ENCODE measurements around the gene EEF1G. TPM values are rescaled to one million over a fixed set of nuclear protein-coding genes. Genes with fewer than 3 reads are reported as not detected.
A peak's percentile ranks its signal among the peaks of the same experiment; 100 is the strongest.

The EEF1G gene
- total and polyA plus RNA-seq, 9 of the 15 experiments (the other 6 are each of a cell fraction or from before 2014, with no cell fraction given) = 985 to 2,349 (median 2,035) TPM

DNA sequence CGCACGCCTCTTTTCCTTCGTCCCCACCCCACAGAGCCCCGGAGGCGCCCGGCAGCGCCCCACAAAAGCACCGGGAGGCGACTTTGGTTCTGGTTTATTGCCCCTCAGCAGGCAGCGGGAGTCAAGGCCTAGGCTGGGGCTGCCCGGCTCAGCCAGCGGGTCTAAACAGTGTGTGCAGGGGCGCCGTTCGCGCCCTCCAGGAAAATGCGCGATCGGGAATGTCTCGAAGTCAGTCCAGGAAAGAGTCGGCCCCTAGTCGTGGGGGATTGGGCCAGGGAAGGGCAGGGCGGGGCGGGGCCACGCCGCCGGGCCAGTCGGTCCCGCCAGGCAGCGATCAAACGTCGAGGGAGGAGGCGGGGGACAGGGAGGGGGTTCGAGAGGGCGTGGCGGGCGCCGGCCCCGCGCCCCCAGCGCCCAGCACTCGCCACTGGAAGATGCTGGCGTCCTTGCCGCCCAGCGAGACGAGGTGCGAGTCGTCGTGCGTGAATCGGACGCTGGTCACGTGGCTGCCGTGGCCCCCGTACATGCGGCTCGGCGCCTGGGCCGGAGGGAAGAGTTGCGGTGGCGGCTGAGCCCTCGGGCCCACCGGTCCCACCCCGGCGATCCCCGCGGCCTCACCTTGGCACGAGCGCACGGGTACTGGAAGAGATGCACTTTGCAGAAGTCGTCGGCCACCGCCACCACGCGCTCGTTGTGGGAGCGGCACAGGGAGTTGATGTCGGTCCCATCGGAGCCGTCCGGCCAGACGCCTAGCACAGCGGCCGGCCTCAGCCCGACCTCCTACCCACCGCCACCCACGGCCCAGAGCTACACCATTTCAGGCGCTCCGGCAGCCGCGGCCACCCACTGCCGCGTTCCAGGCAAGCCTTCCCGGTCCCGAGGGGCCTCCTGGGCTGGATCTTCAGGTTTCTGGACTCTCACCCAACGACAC is 28.7 kb upstream of the EEF1G start (continued):
- TF ChIP-seq, protein P1, sequence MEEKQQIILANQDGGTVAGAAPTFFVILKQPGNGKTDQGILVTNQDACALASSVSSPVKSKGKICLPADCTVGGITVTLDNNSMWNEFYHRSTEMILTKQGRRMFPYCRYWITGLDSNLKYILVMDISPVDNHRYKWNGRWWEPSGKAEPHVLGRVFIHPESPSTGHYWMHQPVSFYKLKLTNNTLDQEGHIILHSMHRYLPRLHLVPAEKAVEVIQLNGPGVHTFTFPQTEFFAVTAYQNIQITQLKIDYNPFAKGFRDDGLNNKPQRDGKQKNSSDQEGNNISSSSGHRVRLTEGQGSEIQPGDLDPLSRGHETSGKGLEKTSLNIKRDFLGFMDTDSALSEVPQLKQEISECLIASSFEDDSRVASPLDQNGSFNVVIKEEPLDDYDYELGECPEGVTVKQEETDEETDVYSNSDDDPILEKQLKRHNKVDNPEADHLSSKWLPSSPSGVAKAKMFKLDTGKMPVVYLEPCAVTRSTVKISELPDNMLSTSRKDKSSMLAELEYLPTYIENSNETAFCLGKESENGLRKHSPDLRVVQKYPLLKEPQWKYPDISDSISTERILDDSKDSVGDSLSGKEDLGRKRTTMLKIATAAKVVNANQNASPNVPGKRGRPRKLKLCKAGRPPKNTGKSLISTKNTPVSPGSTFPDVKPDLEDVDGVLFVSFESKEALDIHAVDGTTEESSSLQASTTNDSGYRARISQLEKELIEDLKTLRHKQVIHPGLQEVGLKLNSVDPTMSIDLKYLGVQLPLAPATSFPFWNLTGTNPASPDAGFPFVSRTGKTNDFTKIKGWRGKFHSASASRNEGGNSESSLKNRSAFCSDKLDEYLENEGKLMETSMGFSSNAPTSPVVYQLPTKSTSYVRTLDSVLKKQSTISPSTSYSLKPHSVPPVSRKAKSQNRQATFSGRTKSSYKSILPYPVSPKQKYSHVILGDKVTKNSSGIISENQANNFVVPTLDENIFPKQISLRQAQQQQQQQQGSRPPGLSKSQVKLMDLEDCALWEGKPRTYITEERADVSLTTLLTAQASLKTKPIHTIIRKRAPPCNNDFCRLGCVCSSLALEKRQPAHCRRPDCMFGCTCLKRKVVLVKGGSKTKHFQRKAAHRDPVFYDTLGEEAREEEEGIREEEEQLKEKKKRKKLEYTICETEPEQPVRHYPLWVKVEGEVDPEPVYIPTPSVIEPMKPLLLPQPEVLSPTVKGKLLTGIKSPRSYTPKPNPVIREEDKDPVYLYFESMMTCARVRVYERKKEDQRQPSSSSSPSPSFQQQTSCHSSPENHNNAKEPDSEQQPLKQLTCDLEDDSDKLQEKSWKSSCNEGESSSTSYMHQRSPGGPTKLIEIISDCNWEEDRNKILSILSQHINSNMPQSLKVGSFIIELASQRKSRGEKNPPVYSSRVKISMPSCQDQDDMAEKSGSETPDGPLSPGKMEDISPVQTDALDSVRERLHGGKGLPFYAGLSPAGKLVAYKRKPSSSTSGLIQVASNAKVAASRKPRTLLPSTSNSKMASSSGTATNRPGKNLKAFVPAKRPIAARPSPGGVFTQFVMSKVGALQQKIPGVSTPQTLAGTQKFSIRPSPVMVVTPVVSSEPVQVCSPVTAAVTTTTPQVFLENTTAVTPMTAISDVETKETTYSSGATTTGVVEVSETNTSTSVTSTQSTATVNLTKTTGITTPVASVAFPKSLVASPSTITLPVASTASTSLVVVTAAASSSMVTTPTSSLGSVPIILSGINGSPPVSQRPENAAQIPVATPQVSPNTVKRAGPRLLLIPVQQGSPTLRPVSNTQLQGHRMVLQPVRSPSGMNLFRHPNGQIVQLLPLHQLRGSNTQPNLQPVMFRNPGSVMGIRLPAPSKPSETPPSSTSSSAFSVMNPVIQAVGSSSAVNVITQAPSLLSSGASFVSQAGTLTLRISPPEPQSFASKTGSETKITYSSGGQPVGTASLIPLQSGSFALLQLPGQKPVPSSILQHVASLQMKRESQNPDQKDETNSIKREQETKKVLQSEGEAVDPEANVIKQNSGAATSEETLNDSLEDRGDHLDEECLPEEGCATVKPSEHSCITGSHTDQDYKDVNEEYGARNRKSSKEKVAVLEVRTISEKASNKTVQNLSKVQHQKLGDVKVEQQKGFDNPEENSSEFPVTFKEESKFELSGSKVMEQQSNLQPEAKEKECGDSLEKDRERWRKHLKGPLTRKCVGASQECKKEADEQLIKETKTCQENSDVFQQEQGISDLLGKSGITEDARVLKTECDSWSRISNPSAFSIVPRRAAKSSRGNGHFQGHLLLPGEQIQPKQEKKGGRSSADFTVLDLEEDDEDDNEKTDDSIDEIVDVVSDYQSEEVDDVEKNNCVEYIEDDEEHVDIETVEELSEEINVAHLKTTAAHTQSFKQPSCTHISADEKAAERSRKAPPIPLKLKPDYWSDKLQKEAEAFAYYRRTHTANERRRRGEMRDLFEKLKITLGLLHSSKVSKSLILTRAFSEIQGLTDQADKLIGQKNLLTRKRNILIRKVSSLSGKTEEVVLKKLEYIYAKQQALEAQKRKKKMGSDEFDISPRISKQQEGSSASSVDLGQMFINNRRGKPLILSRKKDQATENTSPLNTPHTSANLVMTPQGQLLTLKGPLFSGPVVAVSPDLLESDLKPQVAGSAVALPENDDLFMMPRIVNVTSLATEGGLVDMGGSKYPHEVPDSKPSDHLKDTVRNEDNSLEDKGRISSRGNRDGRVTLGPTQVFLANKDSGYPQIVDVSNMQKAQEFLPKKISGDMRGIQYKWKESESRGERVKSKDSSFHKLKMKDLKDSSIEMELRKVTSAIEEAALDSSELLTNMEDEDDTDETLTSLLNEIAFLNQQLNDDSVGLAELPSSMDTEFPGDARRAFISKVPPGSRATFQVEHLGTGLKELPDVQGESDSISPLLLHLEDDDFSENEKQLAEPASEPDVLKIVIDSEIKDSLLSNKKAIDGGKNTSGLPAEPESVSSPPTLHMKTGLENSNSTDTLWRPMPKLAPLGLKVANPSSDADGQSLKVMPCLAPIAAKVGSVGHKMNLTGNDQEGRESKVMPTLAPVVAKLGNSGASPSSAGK (IDR thresholded peaks at IDR 0.05) = peak; percentile 93
- TF ChIP-seq, protein P2, sequence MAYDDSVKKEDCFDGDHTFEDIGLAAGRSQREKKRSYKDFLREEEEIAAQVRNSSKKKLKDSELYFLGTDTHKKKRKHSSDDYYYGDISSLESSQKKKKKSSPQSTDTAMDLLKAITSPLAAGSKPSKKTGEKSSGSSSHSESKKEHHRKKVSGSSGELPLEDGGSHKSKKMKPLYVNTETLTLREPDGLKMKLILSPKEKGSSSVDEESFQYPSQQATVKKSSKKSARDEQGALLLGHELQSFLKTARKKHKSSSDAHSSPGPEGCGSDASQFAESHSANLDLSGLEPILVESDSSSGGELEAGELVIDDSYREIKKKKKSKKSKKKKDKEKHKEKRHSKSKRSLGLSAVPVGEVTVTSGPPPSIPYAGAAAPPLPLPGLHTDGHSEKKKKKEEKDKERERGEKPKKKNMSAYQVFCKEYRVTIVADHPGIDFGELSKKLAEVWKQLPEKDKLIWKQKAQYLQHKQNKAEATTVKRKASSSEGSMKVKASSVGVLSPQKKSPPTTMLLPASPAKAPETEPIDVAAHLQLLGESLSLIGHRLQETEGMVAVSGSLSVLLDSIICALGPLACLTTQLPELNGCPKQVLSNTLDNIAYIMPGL (CRISPR knock-in tag; IDR thresholded peaks at IDR 0.05) = no peak; the same call in 1 of the 2 replicates
- TF ChIP-seq HNRNPLL (IDR thresholded peaks at IDR 0.05; ENCODE audit: low read depth, low read length, poor library complexity, severe bottlenecking) (peak; percentile 36), POLR2G (IDR thresholded peaks at IDR 0.05; ENCODE audit: low read depth, low read length) (no peak; the same call in 1 of the 2 replicates), ZNF586 (CRISPR knock-in tag; conservative IDR thresholded peaks at IDR 0.05) (no peak), NR2F6 (CRISPR knock-in tag; IDR thresholded peaks at IDR 0.05) (0 out of 2 replicates have a peak, but pooled peaks have one; percentile 32), NFIC (IDR thresholded peaks at IDR 0.05) (peak; percentile 49), HNRNPUL1 (IDR thresholded peaks at IDR 0.05; ENCODE audit: low read length) (no peak)
- TF ChIP-seq, protein P3, sequence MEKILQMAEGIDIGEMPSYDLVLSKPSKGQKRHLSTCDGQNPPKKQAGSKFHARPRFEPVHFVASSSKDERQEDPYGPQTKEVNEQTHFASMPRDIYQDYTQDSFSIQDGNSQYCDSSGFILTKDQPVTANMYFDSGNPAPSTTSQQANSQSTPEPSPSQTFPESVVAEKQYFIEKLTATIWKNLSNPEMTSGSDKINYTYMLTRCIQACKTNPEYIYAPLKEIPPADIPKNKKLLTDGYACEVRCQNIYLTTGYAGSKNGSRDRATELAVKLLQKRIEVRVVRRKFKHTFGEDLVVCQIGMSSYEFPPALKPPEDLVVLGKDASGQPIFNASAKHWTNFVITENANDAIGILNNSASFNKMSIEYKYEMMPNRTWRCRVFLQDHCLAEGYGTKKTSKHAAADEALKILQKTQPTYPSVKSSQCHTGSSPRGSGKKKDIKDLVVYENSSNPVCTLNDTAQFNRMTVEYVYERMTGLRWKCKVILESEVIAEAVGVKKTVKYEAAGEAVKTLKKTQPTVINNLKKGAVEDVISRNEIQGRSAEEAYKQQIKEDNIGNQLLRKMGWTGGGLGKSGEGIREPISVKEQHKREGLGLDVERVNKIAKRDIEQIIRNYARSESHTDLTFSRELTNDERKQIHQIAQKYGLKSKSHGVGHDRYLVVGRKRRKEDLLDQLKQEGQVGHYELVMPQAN (IDR thresholded peaks at IDR 0.05; ENCODE audit: borderline replicate concordance) = peak; percentile 51; the same call in 1 of the 2 replicates
- TF ChIP-seq, protein P4, sequence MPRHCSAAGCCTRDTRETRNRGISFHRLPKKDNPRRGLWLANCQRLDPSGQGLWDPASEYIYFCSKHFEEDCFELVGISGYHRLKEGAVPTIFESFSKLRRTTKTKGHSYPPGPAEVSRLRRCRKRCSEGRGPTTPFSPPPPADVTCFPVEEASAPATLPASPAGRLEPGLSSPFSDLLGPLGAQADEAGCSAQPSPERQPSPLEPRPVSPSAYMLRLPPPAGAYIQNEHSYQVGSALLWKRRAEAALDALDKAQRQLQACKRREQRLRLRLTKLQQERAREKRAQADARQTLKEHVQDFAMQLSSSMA (CRISPR knock-in tag; IDR thresholded peaks at IDR 0.05) = no peak

Measured in K562 (cell line).